ENCODE data around the gene PPP1R9A. TPM values are rescaled to one million over a fixed set of nuclear protein-coding genes. Genes with fewer than 3 reads are reported as not detected.

The PPP1R9A gene
- total RNA-seq, 4 donors from 2014 or later: 22.4 to 27.5 (median 23.3) TPM

GRCh38 chr7:94957061-94957460 lies 49.7 kb downstream of the PPP1R9A start:
- intact Hi-C loops (cut with DNase I): no loop called here
- H3K4me1 ChIP-seq: peaks cover 0 to 23% (median 15%) of the 10 kb centered on the region in 4 donors
- no peaks in the 10 kb centered on the region for H3K36me3 ChIP-seq
- 92% methylated on average over 1 of the region's 1 CpG for WGBS
- H3K4me3 ChIP-seq: no peak overlapping the region
- H3K27me3 ChIP-seq: no peaks in the 10 kb centered on the region
- no peak overlapping the region for H3K27ac ChIP-seq (replicated peaks in 1 of 4)
- no peak for DNase-seq (ENCODE audit: extremely low spot score)
- TF ChIP-seq CTCF (IDR thresholded peaks at IDR 0.05) (no peak), POLR2A (IDR thresholded peaks at IDR 0.05; ENCODE audit: low read depth) (no peak), EP300 (IDR thresholded peaks at IDR 0.05) (no peak), POLR2AphosphoS5 (IDR thresholded peaks at IDR 0.05) (no peak)
- no peaks in the 10 kb centered on the region for H3K9me3 ChIP-seq

- Histone ChIP-seq H3K36me3 (no peaks in the 10 kb centered on the region), H3K9me3 (no peaks in the 10 kb centered on the region), H3K27ac (replicated peaks in 1 of 4) (no peak overlapping the region), H3K4me3 (no peak overlapping the region), H3K4me1 (peaks cover 0 to 19% (median 14%) of the 10 kb centered on the region in 4 donors), H3K27me3 (no peaks in the 10 kb centered on the region)
- intact Hi-C loops (cut with DNase I): no loop called here
- no peak for DNase-seq (ENCODE audit: extremely low spot score)
- TF ChIP-seq POLR2AphosphoS5 (IDR thresholded peaks at IDR 0.05) (no peak), EP300 (IDR thresholded peaks at IDR 0.05) (no peak), CTCF (IDR thresholded peaks at IDR 0.05) (no peak), POLR2A (IDR thresholded peaks at IDR 0.05; ENCODE audit: low read depth) (no peak)
- 82% methylated on average over 2 of the region's 2 CpGs for WGBS
These were observed 55.3 kb downstream of the PPP1R9A start for GRCh38 chr7:94962661-94963060.

- H3K9me3 ChIP-seq: no peaks in the 10 kb centered on the region
- no peak for TF ChIP-seq POLR2A (IDR thresholded peaks at IDR 0.05; ENCODE audit: low read depth)
- TF ChIP-seq CTCF (IDR thresholded peaks at IDR 0.05): no peak
- TF ChIP-seq EP300 (IDR thresholded peaks at IDR 0.05): no peak
- no peak for TF ChIP-seq POLR2AphosphoS5 (IDR thresholded peaks at IDR 0.05)
- intact Hi-C loops (cut with DNase I): no loop called here
- H3K27me3 ChIP-seq: no peaks in the 10 kb centered on the region
- DNase-seq (ENCODE audit: extremely low spot score): no peak
- 72% methylated on average over 7 of the region's 8 CpGs for WGBS
- no peaks in the 10 kb centered on the region for H3K36me3 ChIP-seq
- H3K27ac ChIP-seq (replicated peaks in 1 of 4): no peak overlapping the region
- no peak overlapping the region for H3K4me3 ChIP-seq
- H3K4me1 ChIP-seq: peaks cover 9 to 47% (median 36%) of the 10 kb centered on the region in 4 donors
These were observed 62.2 kb downstream of the PPP1R9A start for GRCh38 chr7:94969434-94970084.

GRCh38 chr7:94970085-94970576 lies 62.7 kb downstream of the PPP1R9A start:
- intact Hi-C loops (cut with DNase I): no loop called here
- no peaks in the 10 kb centered on the region for H3K36me3 ChIP-seq
- no peak overlapping the region for H3K27ac ChIP-seq (replicated peaks in 1 of 4)
- H3K27me3 ChIP-seq: no peaks in the 10 kb centered on the region
- DNase-seq (ENCODE audit: extremely low spot score): no peak
- over 99% methylated on average over 7 of the region's 7 CpGs for WGBS
- TF ChIP-seq CTCF (IDR thresholded peaks at IDR 0.05): no peak
- H3K4me1 ChIP-seq: peaks cover 9 to 52% (median 42%) of the 10 kb centered on the region in 4 donors
- no peak overlapping the region for H3K4me3 ChIP-seq
- no peaks in the 10 kb centered on the region for H3K9me3 ChIP-seq

All from esophagus muscularis mucosa (tissue), 4 donors.